Measurements from ENCODE around the gene NEXN. TPM values are rescaled to one million over a fixed set of nuclear protein-coding genes. Genes with fewer than 3 reads are reported as not detected.

NEXN gene
- total RNA-seq, 1 donor from 2014 or later, result 37.5 TPM

DNA sequence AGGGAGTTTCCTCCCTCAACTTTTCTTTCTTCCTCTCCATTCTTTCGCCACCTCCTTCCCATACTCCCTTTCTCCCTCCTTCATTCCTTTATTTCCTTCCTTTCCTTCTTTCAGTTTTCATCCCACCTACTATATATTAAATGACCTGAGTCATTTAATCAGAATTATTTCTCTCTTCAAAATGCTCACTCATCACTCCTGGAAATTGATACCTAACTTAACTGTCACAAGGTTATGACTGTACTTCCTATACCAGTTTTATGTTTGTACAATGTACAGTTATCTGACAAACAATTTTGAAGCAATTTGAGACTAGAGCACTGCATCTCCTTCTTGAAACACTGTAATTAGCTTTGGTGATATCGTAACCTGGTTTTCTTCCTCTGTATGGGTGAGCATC, 41.4 kb downstream of the NEXN start:
- no peak overlapping the region for H3K27ac Mint-ChIP-seq (ENCODE audit: unreplicated experiment)
- H3K4me3 Mint-ChIP-seq (ENCODE audit: unreplicated experiment), result no peak overlapping the region
- Histone ChIP-seq H3K36me3 (ENCODE audit: insufficient read depth, low read length) (peaks cover 49% of the 10 kb centered on the region), H3K4me2 (ENCODE audit: low read length) (no peak overlapping the region), H3K9me3 (ENCODE audit: insufficient read depth, low read depth, low read length) (no peaks in the 10 kb centered on the region), H2AFZ (ENCODE audit: low read depth, low read length) (no peak overlapping the region), H3K27ac (ENCODE audit: low read depth, low read length) (no peak overlapping the region), H3K79me2 (ENCODE audit: insufficient read depth, low read length) (peaks cover 3% of the 10 kb centered on the region), H3K4me1 (ENCODE audit: insufficient read depth, low read length) (no peaks in the 10 kb centered on the region), H4K20me1 (ENCODE audit: insufficient read depth, low read length) (peaks cover 4% of the 10 kb centered on the region), H3K9ac (ENCODE audit: low read length) (no peak overlapping the region), H3K4me3 (ENCODE audit: insufficient read depth, low read depth, low read length) (no peak overlapping the region), H3K27me3 (ENCODE audit: insufficient read depth, low read length) (no peaks in the 10 kb centered on the region)
- peaks cover 3% of the 10 kb centered on the region for H3K4me1 Mint-ChIP-seq (ENCODE audit: low read depth, unreplicated experiment)
- no peaks in the 10 kb centered on the region for H3K9me3 Mint-ChIP-seq (ENCODE audit: unreplicated experiment)
- no peak for FAIRE-seq
- no peak for DNase-seq (ENCODE audit: low read depth)
- H3K36me3 Mint-ChIP-seq (ENCODE audit: low read depth, unreplicated experiment), result peaks cover 16% of the 10 kb centered on the region
- TF ChIP-seq CTCF (IDR thresholded peaks at IDR 0.05; ENCODE audit: insufficient read depth, low read depth, low read length) (no peak), EZH2 (IDR thresholded peaks at IDR 0.05; ENCODE audit: insufficient read depth, low read length) (no peak)
- H3K27me3 Mint-ChIP-seq (ENCODE audit: low read depth, unreplicated experiment), result no peaks in the 10 kb centered on the region

DNA sequence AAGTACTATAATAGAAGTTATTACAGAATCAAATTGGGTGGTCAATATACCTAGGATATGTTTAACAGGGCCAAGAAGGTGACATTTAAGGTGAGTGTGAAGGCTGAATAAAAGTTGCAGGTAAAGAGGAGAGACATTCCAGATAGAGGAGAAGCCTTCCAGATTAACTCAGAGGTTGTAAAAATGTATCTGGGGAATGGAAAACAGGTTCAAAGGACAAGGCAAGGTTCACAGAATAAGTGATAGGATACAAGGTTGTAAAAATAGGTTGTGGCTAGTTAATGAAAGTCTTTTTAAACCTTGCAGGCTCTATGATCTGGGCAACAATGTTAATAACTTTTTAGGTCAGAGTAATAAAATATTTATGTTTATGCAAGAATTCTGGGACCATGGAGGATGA, 50.2 kb downstream of the NEXN start:
- no peak for FAIRE-seq
- TF ChIP-seq EZH2 (IDR thresholded peaks at IDR 0.05; ENCODE audit: insufficient read depth, low read length) (no peak), CTCF (IDR thresholded peaks at IDR 0.05; ENCODE audit: insufficient read depth, low read depth, low read length) (no peak)
- peaks cover 21% of the 10 kb centered on the region for H4K20me1 ChIP-seq (ENCODE audit: insufficient read depth, low read length)
- no peak overlapping the region for H3K27ac ChIP-seq (ENCODE audit: low read depth, low read length)
- no peak for DNase-seq (ENCODE audit: low read depth)
- no peak overlapping the region for H3K9ac ChIP-seq (ENCODE audit: low read length)
- H3K4me2 ChIP-seq (ENCODE audit: low read length), result no peak overlapping the region
- H3K4me1 ChIP-seq (ENCODE audit: insufficient read depth, low read length), result no peaks in the 10 kb centered on the region
- H2AFZ ChIP-seq (ENCODE audit: low read depth, low read length), result no peak overlapping the region
- Mint-ChIP-seq H3K36me3 (ENCODE audit: low read depth, unreplicated experiment) (peaks cover 11% of the 10 kb centered on the region), H3K4me1 (ENCODE audit: low read depth, unreplicated experiment) (peaks cover 3% of the 10 kb centered on the region), H3K9me3 (ENCODE audit: unreplicated experiment) (no peaks in the 10 kb centered on the region), H3K27ac (ENCODE audit: unreplicated experiment) (no peak overlapping the region), H3K27me3 (ENCODE audit: low read depth, unreplicated experiment) (no peaks in the 10 kb centered on the region), H3K4me3 (ENCODE audit: unreplicated experiment) (no peak overlapping the region)
- peaks cover 55% of the 10 kb centered on the region for H3K36me3 ChIP-seq (ENCODE audit: insufficient read depth, low read length)
- no peaks in the 10 kb centered on the region for H3K9me3 ChIP-seq (ENCODE audit: insufficient read depth, low read depth, low read length)
- peaks cover 8% of the 10 kb centered on the region for H3K79me2 ChIP-seq (ENCODE audit: insufficient read depth, low read length)
- H3K4me3 ChIP-seq (ENCODE audit: insufficient read depth, low read depth, low read length), result no peak overlapping the region
- H3K27me3 ChIP-seq (ENCODE audit: insufficient read depth, low read length), result no peaks in the 10 kb centered on the region

- Histone ChIP-seq H4K20me1 (ENCODE audit: insufficient read depth, low read length) (peaks cover 21% of the 10 kb centered on the region), H3K4me1 (ENCODE audit: insufficient read depth, low read length) (no peaks in the 10 kb centered on the region), H3K4me2 (ENCODE audit: low read length) (no peak overlapping the region), H3K9ac (ENCODE audit: low read length) (no peak overlapping the region), H3K79me2 (ENCODE audit: insufficient read depth, low read length) (peaks cover 5% of the 10 kb centered on the region), H3K27me3 (ENCODE audit: insufficient read depth, low read length) (no peaks in the 10 kb centered on the region), H3K4me3 (ENCODE audit: insufficient read depth, low read depth, low read length) (no peak overlapping the region), H3K36me3 (ENCODE audit: insufficient read depth, low read length) (peaks cover 64% of the 10 kb centered on the region), H3K9me3 (ENCODE audit: insufficient read depth, low read depth, low read length) (no peaks in the 10 kb centered on the region), H3K27ac (ENCODE audit: low read depth, low read length) (no peak overlapping the region), H2AFZ (ENCODE audit: low read depth, low read length) (no peak overlapping the region)
- H3K4me1 Mint-ChIP-seq (ENCODE audit: low read depth, unreplicated experiment), result peaks cover 3% of the 10 kb centered on the region
- H3K27ac Mint-ChIP-seq (ENCODE audit: unreplicated experiment), result no peak overlapping the region
- H3K4me3 Mint-ChIP-seq (ENCODE audit: unreplicated experiment), result no peak overlapping the region
- H3K27me3 Mint-ChIP-seq (ENCODE audit: low read depth, unreplicated experiment), result no peaks in the 10 kb centered on the region
- DNase-seq (ENCODE audit: low read depth), result no peak
- no peaks in the 10 kb centered on the region for H3K9me3 Mint-ChIP-seq (ENCODE audit: unreplicated experiment)
- peaks cover 11% of the 10 kb centered on the region for H3K36me3 Mint-ChIP-seq (ENCODE audit: low read depth, unreplicated experiment)
- no peak for FAIRE-seq
- TF ChIP-seq CTCF (IDR thresholded peaks at IDR 0.05; ENCODE audit: insufficient read depth, low read depth, low read length), result no peak
- TF ChIP-seq EZH2 (IDR thresholded peaks at IDR 0.05; ENCODE audit: insufficient read depth, low read length), result no peak
Observed at GRCh38 chr1:77940921-77941570, 52.6 kb downstream of the NEXN start.
